Gastroesophageal sphincter (tissue), 3 donors: Measurements from ENCODE around the gene PTPRG.

Source experiments
- POLR2A ChIP-seq, 2 donors: fragments of 450-650 bp; IDR thresholded peaks; one replicate each; pipeline ENCODE4 v1.6.1; 2017; ENCODE audit warnings: antibody characterized with exemption in 2 of 2, mild to moderate bottlenecking in 2 of 2, moderate library complexity in 1 of 2
- TF ChIP-seq, protein P1 (sequence below), 4 experiments: fragments of 200-600 bp in 2 of 4; fragments of 450-650 bp in 2 of 4; sonication (generic) in 1 of 4; IDR thresholded peaks; one replicate each; pipeline ENCODE4 v1.5.1; 2017 to 2019; ENCODE audit warnings: antibody characterized with exemption in 4 of 4, mild to moderate bottlenecking in 2 of 4, moderate library complexity in 2 of 4

DNA sequence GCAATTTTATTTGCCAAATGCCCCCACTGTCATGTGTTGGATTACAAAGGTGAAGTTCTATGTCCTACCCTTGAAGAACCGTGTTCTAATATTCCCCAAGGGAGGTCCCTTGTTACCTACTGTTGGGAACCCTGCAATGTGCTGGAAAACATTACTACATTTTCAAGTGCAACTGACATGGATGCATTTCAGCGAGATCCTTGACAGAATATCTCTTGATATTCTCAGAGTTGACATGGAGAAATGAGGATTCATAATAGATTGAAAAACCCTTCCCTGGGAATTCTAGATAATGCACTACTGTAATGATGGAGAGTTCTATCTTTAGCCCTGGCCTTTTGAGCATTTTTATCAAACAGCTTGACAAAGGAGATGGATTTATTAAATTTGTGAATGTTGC, 414.6 kb downstream of the PTPRG start:
- TF ChIP-seq, protein P1, sequence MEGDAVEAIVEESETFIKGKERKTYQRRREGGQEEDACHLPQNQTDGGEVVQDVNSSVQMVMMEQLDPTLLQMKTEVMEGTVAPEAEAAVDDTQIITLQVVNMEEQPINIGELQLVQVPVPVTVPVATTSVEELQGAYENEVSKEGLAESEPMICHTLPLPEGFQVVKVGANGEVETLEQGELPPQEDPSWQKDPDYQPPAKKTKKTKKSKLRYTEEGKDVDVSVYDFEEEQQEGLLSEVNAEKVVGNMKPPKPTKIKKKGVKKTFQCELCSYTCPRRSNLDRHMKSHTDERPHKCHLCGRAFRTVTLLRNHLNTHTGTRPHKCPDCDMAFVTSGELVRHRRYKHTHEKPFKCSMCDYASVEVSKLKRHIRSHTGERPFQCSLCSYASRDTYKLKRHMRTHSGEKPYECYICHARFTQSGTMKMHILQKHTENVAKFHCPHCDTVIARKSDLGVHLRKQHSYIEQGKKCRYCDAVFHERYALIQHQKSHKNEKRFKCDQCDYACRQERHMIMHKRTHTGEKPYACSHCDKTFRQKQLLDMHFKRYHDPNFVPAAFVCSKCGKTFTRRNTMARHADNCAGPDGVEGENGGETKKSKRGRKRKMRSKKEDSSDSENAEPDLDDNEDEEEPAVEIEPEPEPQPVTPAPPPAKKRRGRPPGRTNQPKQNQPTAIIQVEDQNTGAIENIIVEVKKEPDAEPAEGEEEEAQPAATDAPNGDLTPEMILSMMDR (IDR thresholded peaks at IDR 0.05) = no peak
- no peak for TF ChIP-seq POLR2A (IDR thresholded peaks at IDR 0.05)
